Measurements from ENCODE around the gene PLA2G2E. TPM values are rescaled to one million over a fixed set of nuclear protein-coding genes. Genes with fewer than 3 reads are reported as not detected.

The PLA2G2E gene
- total and polyA plus RNA-seq, 8 donors = not detected

- TF ChIP-seq EP300 (IDR thresholded peaks at IDR 0.05) (no peak), POLR2AphosphoS5 (IDR thresholded peaks at IDR 0.05) (no peak), POLR2A (IDR thresholded peaks at IDR 0.05) (no peak), CTCF (IDR thresholded peaks at IDR 0.05) (no peak)
- DNase-seq = no peak
- intact Hi-C loops (cut with DNase I; ENCODE audit: low total_unique reads) = no loop called here
- Histone ChIP-seq H3K27ac (no peak overlapping the region), H3K36me3 (peaks cover 10 to 82% (median 79%) of the 10 kb centered on the region in 4 donors), H3K4me1 (peaks cover 5 to 22% (median 16%) of the 10 kb centered on the region in 4 donors), H3K4me3 (no peak overlapping the region), H3K9me3 (no peaks in the 10 kb centered on the region), H3K27me3 (no peaks in the 10 kb centered on the region)
- 30 to 67% (median 47%) methylated on average over 3 of the region's 3 CpGs for WGBS, 5 donors
Measured at GRCh38 chr1:19893687-19894086, 29.7 kb downstream of the PLA2G2E start.

DNA sequence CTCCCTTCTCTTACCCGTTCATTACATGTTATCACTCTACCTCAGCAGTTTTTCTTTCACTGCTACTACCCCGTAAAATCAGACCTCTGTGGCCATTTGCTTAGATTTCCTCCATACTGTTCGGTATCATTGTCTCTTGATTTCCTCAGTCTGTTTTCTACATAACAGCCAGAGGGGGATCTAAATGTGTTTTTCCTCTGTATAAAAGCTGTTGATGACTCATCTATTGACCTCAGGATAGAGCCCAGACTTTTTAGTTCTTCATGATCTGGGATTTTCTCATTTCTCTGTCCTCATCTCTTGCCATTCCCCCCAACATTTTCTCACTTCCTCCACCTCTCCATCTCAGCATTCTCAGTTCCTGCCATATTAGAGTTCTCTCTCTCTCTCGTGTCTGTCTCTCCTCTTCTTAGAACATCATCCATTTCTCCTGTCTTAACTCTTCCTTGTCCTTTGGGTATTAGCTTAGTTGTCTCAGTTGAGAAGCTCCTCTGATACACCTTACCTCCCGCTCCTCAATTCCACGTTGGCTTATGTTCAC lies 30.7 kb downstream of the PLA2G2E start:
- Histone ChIP-seq H3K9me3 (no peaks in the 10 kb centered on the region), H3K4me3 (no peak overlapping the region), H3K27ac (no peak overlapping the region), H3K4me1 (peaks cover 5 to 32% (median 16%) of the 10 kb centered on the region in 4 donors), H3K36me3 (peaks cover 10 to 73% (median 69%) of the 10 kb centered on the region in 4 donors), H3K27me3 (no peaks in the 10 kb centered on the region)
- DNase-seq = no peak
- 83 to 90% (median 85%) methylated on average over 6 of the region's 6 CpGs for WGBS, 5 donors
- TF ChIP-seq POLR2A (IDR thresholded peaks at IDR 0.05) (no peak), EP300 (IDR thresholded peaks at IDR 0.05) (no peak), CTCF (IDR thresholded peaks at IDR 0.05) (no peak), POLR2AphosphoS5 (IDR thresholded peaks at IDR 0.05) (no peak)
- intact Hi-C loops (cut with DNase I; ENCODE audit: low total_unique reads) = no loop called here

GRCh38 chr1:19892129-19892528 lies 31.3 kb downstream of the PLA2G2E start:
- no peak for DNase-seq
- WGBS, 5 donors = 93 to 98% (median 95%) methylated on average over 3 of the region's 3 CpGs
- Histone ChIP-seq H3K36me3 (peaks cover 10 to 68% (median 64%) of the 10 kb centered on the region in 4 donors), H3K4me3 (no peak overlapping the region), H3K27ac (no peak overlapping the region), H3K27me3 (no peaks in the 10 kb centered on the region), H3K9me3 (no peaks in the 10 kb centered on the region), H3K4me1 (peaks cover 5 to 36% (median 16%) of the 10 kb centered on the region in 4 donors)
- TF ChIP-seq EP300 (IDR thresholded peaks at IDR 0.05) (no peak), POLR2AphosphoS5 (IDR thresholded peaks at IDR 0.05) (no peak), POLR2A (IDR thresholded peaks at IDR 0.05) (no peak), CTCF (IDR thresholded peaks at IDR 0.05) (no peak)
- intact Hi-C loops (cut with DNase I; ENCODE audit: low total_unique reads) = no loop called here

GRCh38 chr1:19889656-19890055 lies 33.8 kb downstream of the PLA2G2E start:
- Histone ChIP-seq H3K4me3 (no peak overlapping the region), H3K27ac (no peak overlapping the region), H3K4me1 (peaks cover 5 to 49% (median 21%) of the 10 kb centered on the region in 4 donors), H3K27me3 (no peaks in the 10 kb centered on the region), H3K36me3 (peaks cover 9 to 43% (median 40%) of the 10 kb centered on the region in 4 donors), H3K9me3 (no peaks in the 10 kb centered on the region)
- TF ChIP-seq CTCF (IDR thresholded peaks at IDR 0.05) (no peak), EP300 (IDR thresholded peaks at IDR 0.05) (no peak), POLR2AphosphoS5 (IDR thresholded peaks at IDR 0.05) (no peak), POLR2A (IDR thresholded peaks at IDR 0.05) (no peak)
- intact Hi-C loops (cut with DNase I; ENCODE audit: low total_unique reads) = no loop called here
- no peak for DNase-seq

All from stomach (tissue), 9 donors.